ENCODE results near the gene ACAP3. TPM values are rescaled to one million over a fixed set of nuclear protein-coding genes. Genes with fewer than 3 reads are reported as not detected.

ACAP3 gene
- total RNA-seq, 2 donors from 2014 or later, result 43.2 to 58.6 TPM

DNA sequence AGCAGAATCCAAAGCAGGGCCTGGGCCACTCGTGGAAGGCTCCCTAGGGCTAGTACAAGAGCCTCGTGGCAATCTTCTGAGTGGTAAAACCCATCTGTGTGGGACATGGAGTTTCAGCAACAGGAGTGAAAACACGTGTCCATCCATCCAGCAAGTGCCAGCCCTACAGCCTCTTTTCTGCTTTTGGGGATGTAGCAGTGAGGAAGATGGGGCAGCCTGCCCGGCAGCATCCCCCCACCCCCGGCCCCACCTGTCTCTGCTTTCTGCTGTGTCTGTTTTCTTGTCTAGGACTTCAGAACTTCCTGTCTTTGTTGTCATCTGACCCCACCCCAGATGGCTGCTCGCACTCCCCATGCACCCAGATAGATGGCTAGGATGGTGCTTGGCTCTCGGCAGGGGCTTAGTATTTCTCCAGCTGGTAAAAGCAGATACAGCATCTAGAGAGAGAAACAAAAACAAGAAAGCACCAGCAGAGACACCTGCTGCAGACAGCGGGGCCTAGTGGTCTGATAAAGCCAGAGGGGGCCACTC is 18.4 kb upstream of the ACAP3 start:
- Histone ChIP-seq H3K4me1 (replicated peaks) (peaks cover 13% of the 10 kb centered on the region), H3K27ac (peak overlapping the region in 1 of 2 donors; percentile 87), H3K4me3 (peak overlapping the region in 1 of 2 donors; percentile 84), H3K27me3 (replicated peaks; ENCODE audit: insufficient read depth) (no peaks in the 10 kb centered on the region), H3K9me3 (no peaks in the 10 kb centered on the region), H3K36me3 (no peaks in the 10 kb centered on the region)
- whole genome bisulfite sequencing, result 70% methylated on average over 8 of the region's 8 CpGs
- DNase-seq (ENCODE audit: low spot score), result no peak
- intact Hi-C loops (cut with DNase I), result no loop called here
- TF ChIP-seq, protein P1, sequence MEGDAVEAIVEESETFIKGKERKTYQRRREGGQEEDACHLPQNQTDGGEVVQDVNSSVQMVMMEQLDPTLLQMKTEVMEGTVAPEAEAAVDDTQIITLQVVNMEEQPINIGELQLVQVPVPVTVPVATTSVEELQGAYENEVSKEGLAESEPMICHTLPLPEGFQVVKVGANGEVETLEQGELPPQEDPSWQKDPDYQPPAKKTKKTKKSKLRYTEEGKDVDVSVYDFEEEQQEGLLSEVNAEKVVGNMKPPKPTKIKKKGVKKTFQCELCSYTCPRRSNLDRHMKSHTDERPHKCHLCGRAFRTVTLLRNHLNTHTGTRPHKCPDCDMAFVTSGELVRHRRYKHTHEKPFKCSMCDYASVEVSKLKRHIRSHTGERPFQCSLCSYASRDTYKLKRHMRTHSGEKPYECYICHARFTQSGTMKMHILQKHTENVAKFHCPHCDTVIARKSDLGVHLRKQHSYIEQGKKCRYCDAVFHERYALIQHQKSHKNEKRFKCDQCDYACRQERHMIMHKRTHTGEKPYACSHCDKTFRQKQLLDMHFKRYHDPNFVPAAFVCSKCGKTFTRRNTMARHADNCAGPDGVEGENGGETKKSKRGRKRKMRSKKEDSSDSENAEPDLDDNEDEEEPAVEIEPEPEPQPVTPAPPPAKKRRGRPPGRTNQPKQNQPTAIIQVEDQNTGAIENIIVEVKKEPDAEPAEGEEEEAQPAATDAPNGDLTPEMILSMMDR (IDR thresholded peaks at IDR 0.05), result no peak
- TF ChIP-seq POLR2A (IDR thresholded peaks at IDR 0.05), result no peak
- no peak for TF ChIP-seq POLR2AphosphoS5 (IDR thresholded peaks at IDR 0.05)

DNA sequence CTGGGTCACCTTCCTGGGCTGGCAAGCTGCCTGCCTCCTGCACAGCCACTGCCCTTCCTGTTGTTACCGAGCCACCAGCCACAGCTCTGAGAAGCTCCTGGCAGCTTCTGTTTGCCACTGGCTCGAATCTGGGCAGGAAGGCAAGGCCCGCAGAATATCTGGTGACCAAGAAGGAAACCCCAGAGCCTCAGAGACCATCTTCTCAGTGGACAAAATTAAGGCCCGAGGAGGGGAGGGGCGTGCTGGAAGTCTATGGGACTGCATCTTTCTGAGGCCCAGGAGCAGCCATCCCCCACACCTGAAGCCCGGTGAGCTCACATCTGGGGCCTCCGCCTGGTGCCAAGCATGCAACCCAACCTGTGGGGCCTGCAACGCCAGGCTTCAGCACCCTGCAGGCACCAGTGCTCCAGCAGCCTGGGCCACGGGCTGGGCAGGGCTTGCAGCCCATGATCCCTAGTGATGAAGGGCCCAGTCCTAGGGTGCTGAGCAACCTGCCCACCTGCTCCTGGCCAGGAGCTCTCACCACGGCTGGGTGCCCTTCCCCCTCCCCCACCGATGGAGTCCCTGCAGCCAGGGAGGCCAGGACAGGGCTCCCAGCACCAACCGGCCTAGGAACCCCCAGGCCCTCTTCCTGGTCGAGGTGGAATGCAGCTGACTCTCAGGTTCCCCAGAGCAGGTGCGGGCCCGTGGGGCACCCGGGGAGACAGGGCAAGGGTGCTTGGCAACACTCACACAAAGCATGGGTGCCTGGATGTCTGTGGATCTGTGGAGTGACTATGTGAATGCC is 17.8 kb upstream of the ACAP3 start:
- DNase-seq (ENCODE audit: low spot score), result no peak
- intact Hi-C loops (cut with DNase I), result no loop called here
- Histone ChIP-seq H3K36me3 (no peaks in the 10 kb centered on the region), H3K4me3 (peak overlapping the region; percentile 84 to 99), H3K27me3 (replicated peaks; ENCODE audit: insufficient read depth) (no peaks in the 10 kb centered on the region), H3K9me3 (no peaks in the 10 kb centered on the region), H3K4me1 (replicated peaks) (peaks cover 9% of the 10 kb centered on the region), H3K27ac (peak overlapping the region; percentile 74 to 87)
- 39% methylated on average over 16 of the region's 16 CpGs for WGBS
- no peak for TF ChIP-seq POLR2A (IDR thresholded peaks at IDR 0.05)
- TF ChIP-seq, protein P1 (IDR thresholded peaks at IDR 0.05), result no peak
- TF ChIP-seq POLR2AphosphoS5 (IDR thresholded peaks at IDR 0.05), result no peak

DNA sequence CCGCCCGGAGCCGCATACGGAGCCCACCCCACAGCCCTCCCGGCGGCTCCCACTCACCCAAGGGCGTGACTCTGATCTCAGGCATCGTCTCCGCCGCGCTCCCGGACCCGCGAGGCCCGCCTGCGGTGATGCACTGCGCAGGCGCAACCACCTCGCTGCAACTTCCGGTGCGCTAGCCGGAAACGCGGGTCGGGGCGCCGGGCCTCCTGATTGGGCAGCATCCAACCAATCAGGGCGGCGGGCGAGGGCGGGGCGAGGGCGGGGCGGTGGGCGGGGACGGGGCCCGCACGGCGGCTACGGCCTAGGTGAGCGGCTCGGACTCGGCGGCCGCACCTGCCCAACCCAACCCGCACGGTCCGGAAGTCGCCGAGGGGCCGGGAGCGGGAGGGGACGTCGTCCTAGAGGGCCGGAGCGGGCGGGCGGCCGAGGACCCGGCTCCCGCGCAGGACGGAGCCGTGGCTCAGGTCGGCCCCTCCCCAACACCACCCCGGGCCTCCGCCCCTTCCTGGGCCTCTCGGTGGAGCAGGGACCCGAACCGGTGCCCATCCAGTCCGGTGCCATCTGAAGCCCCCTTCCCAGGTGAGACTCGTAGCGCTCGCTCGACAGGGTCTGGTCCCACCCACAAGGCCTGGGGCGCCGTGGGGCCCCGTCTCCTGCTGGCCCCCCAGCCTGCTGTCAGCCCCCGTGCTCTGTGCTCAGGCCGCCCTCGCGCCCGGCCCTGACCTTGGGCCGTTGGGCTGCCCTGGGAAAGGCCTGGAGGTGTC is 17.0 kb upstream of the ACAP3 start, which contains the start of the genes CPTP and INTS11:
CPTP (plus strand) TSS at position 279 of the 764 bp plus-strand sequence. CDS start 2,109 bp downstream, outside the sequence.
INTS11 (minus strand) TSS at position 137 of the 764 bp plus-strand sequence; CDS start at position 85, 52 bp downstream.
- under 1% methylated on average over 58 of the region's 84 CpGs for WGBS
- intact Hi-C loops (cut with DNase I), result no loop called here
- Histone ChIP-seq H3K36me3 (no peaks in the 10 kb centered on the region), H3K4me3 (peak within 1 kb of the TSS; percentile 84 to 99), H3K4me1 (replicated peaks) (peaks cover 9% of the 10 kb centered on the region), H3K27ac (peak within 1 kb of the TSS; percentile 74 to 87), H3K27me3 (replicated peaks; ENCODE audit: insufficient read depth) (no peaks in the 10 kb centered on the region), H3K9me3 (no peaks in the 10 kb centered on the region)
- DNase-seq (ENCODE audit: low spot score), result peak; percentile 90
- TF ChIP-seq POLR2AphosphoS5 (IDR thresholded peaks at IDR 0.05) (peak; percentile 94), POLR2A (IDR thresholded peaks at IDR 0.05) (peak; percentile 50)
- TF ChIP-seq, protein P1 (IDR thresholded peaks at IDR 0.05), result peak in 2 of 4 experiments; percentile 9

DNA sequence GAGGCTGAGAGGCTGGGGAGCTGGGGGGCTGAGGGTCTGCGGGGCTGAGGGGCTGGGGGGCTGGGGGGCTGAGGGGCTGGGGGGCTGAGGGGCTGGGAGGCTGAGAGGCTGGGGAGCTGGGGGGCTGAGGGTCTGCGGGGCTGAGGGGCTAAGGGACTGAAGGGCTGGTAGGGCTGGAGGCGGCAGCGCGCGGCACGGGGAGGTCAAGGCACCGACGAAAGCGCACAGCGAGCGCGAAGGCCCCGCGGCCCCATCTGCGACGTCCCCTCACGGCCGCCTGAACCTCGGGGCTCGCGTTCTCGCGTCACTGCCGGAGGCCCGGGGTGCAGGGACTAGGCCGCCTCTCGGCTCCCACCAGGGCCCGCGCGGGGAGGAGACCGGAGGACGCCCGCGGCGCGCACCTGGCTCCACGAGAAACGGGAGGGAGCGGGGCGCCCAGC is 16.4 kb upstream of the ACAP3 start:
- peaks cover 9% of the 10 kb centered on the region for H3K4me1 ChIP-seq (replicated peaks)
- no peaks in the 10 kb centered on the region for H3K9me3 ChIP-seq
- H3K27ac ChIP-seq, result peak overlapping the region; percentile 74 to 87
- H3K27me3 ChIP-seq (replicated peaks; ENCODE audit: insufficient read depth), result no peaks in the 10 kb centered on the region
- no peak for DNase-seq (ENCODE audit: low spot score)
- peak overlapping the region; percentile 84 to 99 for H3K4me3 ChIP-seq
- TF ChIP-seq POLR2A (IDR thresholded peaks at IDR 0.05) (no peak), POLR2AphosphoS5 (IDR thresholded peaks at IDR 0.05) (no peak)
- TF ChIP-seq, protein P1 (IDR thresholded peaks at IDR 0.05), result no peak
- intact Hi-C loops (cut with DNase I), result no loop called here
- H3K36me3 ChIP-seq, result peaks cover 0 to 1% of the 10 kb centered on the region in 2 donors
- WGBS, result under 1% methylated on average over 39 of the region's 41 CpGs

Data from prostate gland (tissue), 2 donors.